HepG2 (cell line): ENCODE data around the gene IP6K1. TPM values are rescaled to one million over a fixed set of nuclear protein-coding genes. Genes with fewer than 3 reads are reported as not detected.

Experiments used
- KAT7 ChIP-seq: IDR thresholded peaks from 2 replicates; pipeline ENCODE4 v1.6.1; 2018; ENCODE audit warnings: borderline replicate concordance, missing compliant biosample characterization
- NBN ChIP-seq: fragments of 450-650 bp; conservative IDR thresholded peaks from 2 replicates; pipeline ENCODE4 v1.6.1; 2017
- NCOA1 ChIP-seq: sonication (generic); formaldehyde crosslinking; IDR thresholded peaks from 2 replicates; pipeline ENCODE4 v1.9.0; 2021; ENCODE audit warnings: missing genetic modification reagents
- PITX1 ChIP-seq: sonication (generic); formaldehyde crosslinking; IDR thresholded peaks from 2 replicates; pipeline ENCODE4 v1.5.1; 2020; ENCODE audit warnings: mild to moderate bottlenecking, missing genetic modification reagents
- SOX6 ChIP-seq, 2 experiments: fragments of 450-650 bp in 1 of 2; sonication (generic) in 1 of 2; formaldehyde crosslinking in 1 of 2; IDR thresholded peaks; 2 replicates each; pipeline versions ENCODE4 v1.4.0 to v1.6.1; 2017 to 2020; ENCODE audit warnings: antibody characterized with exemption in 1 of 2, mild to moderate bottlenecking in 1 of 2, missing genetic modification reagents in 1 of 2
- TAF15 ChIP-seq: fragments of 200-400 bp; formaldehyde crosslinking; IDR thresholded peaks from one replicate; pipeline ENCODE4 v1.6.1; 2018; ENCODE audit warnings: mild to moderate bottlenecking, low read depth, low read length; ENCODE audit not compliant: poor library complexity, severe bottlenecking
- TEAD2 ChIP-seq: sonication (generic); formaldehyde crosslinking; IDR thresholded peaks from 2 replicates; pipeline ENCODE4 v1.9.0; 2021; ENCODE audit warnings: missing genetic modification reagents
- ZKSCAN5 ChIP-seq: sonication (generic); formaldehyde crosslinking; IDR thresholded peaks from 2 replicates; pipeline ENCODE4 v1.5.1; 2020; ENCODE audit warnings: mild to moderate bottlenecking, missing genetic modification reagents
- ZNF10 ChIP-seq: sonication (generic); formaldehyde crosslinking; IDR thresholded peaks from 2 replicates; pipeline ENCODE4 v1.4.0; 2020; ENCODE audit warnings: mild to moderate bottlenecking, low read depth, missing genetic modification reagents, borderline replicate concordance
- ZNF207 ChIP-seq: fragments of 450-650 bp; IDR thresholded peaks from 2 replicates; pipeline ENCODE4 v1.6.1; 2016; ENCODE audit warnings: antibody characterized with exemption, borderline replicate concordance
- ZNF383 ChIP-seq: sonication (generic); formaldehyde crosslinking; IDR thresholded peaks from 2 replicates; pipeline ENCODE4 v1.4.0; 2020; ENCODE audit warnings: missing genetic modification reagents, mild to moderate bottlenecking, borderline replicate concordance
- ZNF547 ChIP-seq: sonication (generic); formaldehyde crosslinking; IDR thresholded peaks from 2 replicates; pipeline ENCODE4 v1.5.1; 2020; ENCODE audit warnings: mild to moderate bottlenecking, missing genetic modification reagents
- ZNF713 ChIP-seq: sonication (generic); formaldehyde crosslinking; IDR thresholded peaks from 2 replicates; pipeline ENCODE4 v1.4.0; 2020; ENCODE audit warnings: mild to moderate bottlenecking, missing genetic modification reagents
- ZNF720 ChIP-seq: sonication (generic); formaldehyde crosslinking; IDR thresholded peaks from 2 replicates; pipeline ENCODE4 v1.4.0; 2020; ENCODE audit warnings: missing genetic modification reagents
- polyA plus RNA-seq, 8 experiments: library from polyadenylated mRNA; depleted of rRNA in 3 of 8; stranded (reverse) in 7 of 8; unstranded in 1 of 8; fragments of >200 nt; fragmentation: Illumina TruSeq in 4 of 8; extraction: Trizol in 4 of 8; gene quantifications; 2 replicates each; pipeline versions ENCODE4 v1.2.1 to v1.2.3, GENCODE V29; 2011 to 2016; ENCODE audit warnings: low read depth in 4 of 8, missing spikeins in 1 of 8, mixed read lengths in 1 of 8; ENCODE audit not compliant: insufficient read depth in 1 of 8
- total RNA-seq, 5 experiments: library from RNA; depleted of rRNA; stranded (reverse); fragments of >200 nt; fragmentation: Illumina TruSeq; extraction: Trizol; gene quantifications; 2 replicates each; pipeline ENCODE4 v1.2.3, GENCODE V29; 2016; ENCODE audit warnings: low read depth in 1 of 5
- TF ChIP-seq, protein P1 (sequence below): sonication (generic); formaldehyde crosslinking; conservative IDR thresholded peaks from 2 replicates; pipeline ENCODE4 v1.8.0; 2022; ENCODE audit warnings: low read depth, missing genetic modification reagents
- TF ChIP-seq, protein P2 (sequence below), 2 experiments: sonication (generic) in 1 of 2; formaldehyde crosslinking in 1 of 2; IDR thresholded peaks; 2 replicates each; pipeline versions ENCODE4 v1.5.1 to v1.6.1; 2011 to 2020; ENCODE audit warnings: borderline replicate concordance in 1 of 2, low read depth in 1 of 2, low read length in 1 of 2, mild to moderate bottlenecking in 1 of 2, missing genetic modification reagents in 1 of 2, moderate library complexity in 1 of 2
- TF ChIP-seq, protein P3 (sequence below): sonication (generic); formaldehyde crosslinking; conservative IDR thresholded peaks from 2 replicates; pipeline ENCODE4 v1.4.0; 2020; ENCODE audit warnings: missing genetic modification reagents
- TF ChIP-seq, protein P4 (sequence below): sonication (generic); formaldehyde crosslinking; IDR thresholded peaks from 2 replicates; pipeline ENCODE4 v1.4.0; 2020; ENCODE audit warnings: missing genetic modification reagents; ENCODE audit errors: not compliant biosample characterization
- TF ChIP-seq, protein P5 (sequence below): IDR thresholded peaks from 2 replicates; pipeline ENCODE4 v1.6.1; 2016; ENCODE audit warnings: low read depth

Gene IP6K1
- total and polyA plus RNA-seq, 2 of the 13 experiments (the other 11 are each of a cell fraction or from before 2014, with no cell fraction given): 17.7 to 29.7 TPM

DNA sequence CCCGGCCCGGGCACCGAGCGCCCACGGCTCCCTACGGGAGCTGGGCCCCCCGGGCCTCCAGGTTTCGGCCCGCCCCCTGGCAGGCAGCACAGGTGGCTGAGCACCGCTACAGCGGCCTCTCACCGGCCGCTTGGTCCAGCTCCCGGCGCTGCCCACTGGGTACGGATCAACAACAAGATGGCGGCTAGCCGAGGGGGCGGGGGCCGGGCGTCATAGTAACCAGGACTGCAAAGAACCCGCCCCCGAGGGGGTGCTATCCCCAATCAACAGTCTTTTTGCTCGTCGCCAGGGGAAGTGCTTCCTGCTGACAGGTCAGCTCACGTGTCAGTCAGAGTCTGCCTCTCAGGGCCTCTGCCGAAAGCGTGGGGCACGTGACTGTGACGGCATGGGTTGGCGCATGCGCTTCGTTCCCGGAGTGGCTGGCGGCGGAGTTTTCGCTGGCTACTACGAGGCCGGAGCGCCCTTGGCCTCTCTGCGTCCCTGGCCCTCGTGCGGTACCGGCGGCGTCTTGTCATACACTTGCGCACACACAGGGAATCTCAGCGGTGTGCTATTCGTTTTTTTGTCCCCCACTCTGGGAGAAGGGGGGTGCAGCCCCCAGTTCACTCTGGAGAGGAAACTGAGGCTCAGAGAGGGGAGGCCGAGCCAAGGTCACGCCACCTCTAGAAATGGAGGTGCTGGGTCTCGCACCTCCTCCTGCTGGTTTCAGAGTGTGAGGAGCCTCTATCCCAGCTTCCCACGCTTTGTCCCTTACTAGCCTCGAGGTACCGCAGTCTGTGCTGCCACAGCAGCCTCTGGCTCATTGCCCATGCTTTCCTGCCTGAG, at the start of gene IP6K1 (continued):
- TF ChIP-seq, protein P1, sequence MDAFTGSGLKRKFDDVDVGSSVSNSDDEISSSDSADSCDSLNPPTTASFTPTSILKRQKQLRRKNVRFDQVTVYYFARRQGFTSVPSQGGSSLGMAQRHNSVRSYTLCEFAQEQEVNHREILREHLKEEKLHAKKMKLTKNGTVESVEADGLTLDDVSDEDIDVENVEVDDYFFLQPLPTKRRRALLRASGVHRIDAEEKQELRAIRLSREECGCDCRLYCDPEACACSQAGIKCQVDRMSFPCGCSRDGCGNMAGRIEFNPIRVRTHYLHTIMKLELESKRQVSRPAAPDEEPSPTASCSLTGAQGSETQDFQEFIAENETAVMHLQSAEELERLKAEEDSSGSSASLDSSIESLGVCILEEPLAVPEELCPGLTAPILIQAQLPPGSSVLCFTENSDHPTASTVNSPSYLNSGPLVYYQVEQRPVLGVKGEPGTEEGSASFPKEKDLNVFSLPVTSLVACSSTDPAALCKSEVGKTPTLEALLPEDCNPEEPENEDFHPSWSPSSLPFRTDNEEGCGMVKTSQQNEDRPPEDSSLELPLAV (CRISPR knock-in tag): no peak
- no peak for TF ChIP-seq ZNF383 (CRISPR knock-in tag)
- no peak for TF ChIP-seq NCOA1 (CRISPR knock-in tag)
- TF ChIP-seq ZNF10: no peak
- no peak for TF ChIP-seq ZNF547 (CRISPR knock-in tag)
- no peak for TF ChIP-seq TEAD2 (CRISPR knock-in tag)
- TF ChIP-seq NBN: no peak
- peak; percentile 93 for TF ChIP-seq KAT7 (CRISPR knock-in tag)
- no peak for TF ChIP-seq ZNF207
- peak; percentile 50 for TF ChIP-seq TAF15
- TF ChIP-seq PITX1 (CRISPR knock-in tag): peak; percentile 33; the same call in 1 of the 2 replicates
- no peak for TF ChIP-seq ZNF713 (CRISPR knock-in tag)
- no peak for TF ChIP-seq ZNF720 (CRISPR knock-in tag)
- TF ChIP-seq, protein P2, sequence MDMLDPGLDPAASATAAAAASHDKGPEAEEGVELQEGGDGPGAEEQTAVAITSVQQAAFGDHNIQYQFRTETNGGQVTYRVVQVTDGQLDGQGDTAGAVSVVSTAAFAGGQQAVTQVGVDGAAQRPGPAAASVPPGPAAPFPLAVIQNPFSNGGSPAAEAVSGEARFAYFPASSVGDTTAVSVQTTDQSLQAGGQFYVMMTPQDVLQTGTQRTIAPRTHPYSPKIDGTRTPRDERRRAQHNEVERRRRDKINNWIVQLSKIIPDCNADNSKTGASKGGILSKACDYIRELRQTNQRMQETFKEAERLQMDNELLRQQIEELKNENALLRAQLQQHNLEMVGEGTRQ (IDR thresholded peaks at IDR 0.05; ENCODE audit: low read depth, low read length): peak; percentile 99
- TF ChIP-seq, protein P2 (CRISPR knock-in tag; IDR thresholded peaks at IDR 0.05; ENCODE audit: borderline replicate concordance): peak; percentile 99; the same call in 1 of the 2 replicates
- no peak for TF ChIP-seq ZKSCAN5 (CRISPR knock-in tag)
- TF ChIP-seq, protein P3, sequence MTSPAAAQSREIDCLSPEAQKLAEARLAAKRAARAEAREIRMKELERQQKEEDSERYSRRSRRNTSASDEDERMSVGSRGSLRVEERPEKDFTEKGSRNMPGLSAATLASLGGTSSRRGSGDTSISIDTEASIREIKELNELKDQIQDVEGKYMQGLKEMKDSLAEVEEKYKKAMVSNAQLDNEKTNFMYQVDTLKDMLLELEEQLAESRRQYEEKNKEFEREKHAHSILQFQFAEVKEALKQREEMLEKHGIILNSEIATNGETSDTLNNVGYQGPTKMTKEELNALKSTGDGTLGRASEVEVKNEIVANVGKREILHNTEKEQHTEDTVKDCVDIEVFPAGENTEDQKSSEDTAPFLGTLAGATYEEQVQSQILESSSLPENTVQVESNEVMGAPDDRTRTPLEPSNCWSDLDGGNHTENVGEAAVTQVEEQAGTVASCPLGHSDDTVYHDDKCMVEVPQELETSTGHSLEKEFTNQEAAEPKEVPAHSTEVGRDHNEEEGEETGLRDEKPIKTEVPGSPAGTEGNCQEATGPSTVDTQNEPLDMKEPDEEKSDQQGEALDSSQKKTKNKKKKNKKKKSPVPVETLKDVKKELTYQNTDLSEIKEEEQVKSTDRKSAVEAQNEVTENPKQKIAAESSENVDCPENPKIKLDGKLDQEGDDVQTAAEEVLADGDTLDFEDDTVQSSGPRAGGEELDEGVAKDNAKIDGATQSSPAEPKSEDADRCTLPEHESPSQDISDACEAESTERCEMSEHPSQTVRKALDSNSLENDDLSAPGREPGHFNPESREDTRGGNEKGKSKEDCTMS (CRISPR knock-in tag): no peak
- TF ChIP-seq SOX6 (IDR thresholded peaks at IDR 0.05): no peak
- TF ChIP-seq SOX6 (CRISPR knock-in tag; IDR thresholded peaks at IDR 0.05): peak; percentile 6; the same call in 1 of the 2 replicates
- TF ChIP-seq, protein P4, sequence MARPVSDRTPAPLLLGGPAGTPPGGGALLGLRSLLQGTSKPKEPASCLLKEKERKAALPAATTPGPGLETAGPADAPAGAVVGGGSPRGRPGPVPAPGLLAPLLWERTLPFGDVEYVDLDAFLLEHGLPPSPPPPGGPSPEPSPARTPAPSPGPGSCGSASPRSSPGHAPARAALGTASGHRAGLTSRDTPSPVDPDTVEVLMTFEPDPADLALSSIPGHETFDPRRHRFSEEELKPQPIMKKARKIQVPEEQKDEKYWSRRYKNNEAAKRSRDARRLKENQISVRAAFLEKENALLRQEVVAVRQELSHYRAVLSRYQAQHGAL (CRISPR knock-in tag): no peak
- TF ChIP-seq, protein P5, sequence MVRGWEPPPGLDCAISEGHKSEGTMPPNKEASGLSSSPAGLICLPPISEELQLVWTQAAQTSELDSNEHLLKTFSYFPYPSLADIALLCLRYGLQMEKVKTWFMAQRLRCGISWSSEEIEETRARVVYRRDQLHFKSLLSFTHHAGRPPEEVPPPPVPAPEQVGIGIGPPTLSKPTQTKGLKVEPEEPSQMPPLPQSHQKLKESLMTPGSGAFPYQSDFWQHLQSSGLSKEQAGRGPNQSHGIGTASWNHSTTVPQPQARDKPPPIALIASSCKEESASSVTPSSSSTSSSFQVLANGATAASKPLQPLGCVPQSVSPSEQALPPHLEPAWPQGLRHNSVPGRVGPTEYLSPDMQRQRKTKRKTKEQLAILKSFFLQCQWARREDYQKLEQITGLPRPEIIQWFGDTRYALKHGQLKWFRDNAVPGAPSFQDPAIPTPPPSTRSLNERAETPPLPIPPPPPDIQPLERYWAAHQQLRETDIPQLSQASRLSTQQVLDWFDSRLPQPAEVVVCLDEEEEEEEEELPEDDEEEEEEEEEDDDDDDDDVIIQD (CRISPR knock-in tag): no peak
